Astrocyte (in vitro differentiated cells and primary cell): Measurements from ENCODE around the gene ORC1. TPM values are rescaled to one million over a fixed set of nuclear protein-coding genes. Genes with fewer than 3 reads are reported as not detected.

ENCODE experiments used
- DNase-seq: peaks from one replicate; pipeline ENCODE4 v3.0.0-alpha.2; 2010; ENCODE audit warnings: low read depth
- FAIRE-seq: peaks from 2 replicates; lab custom pipeline; 2011; peaks lifted over from hg19 to GRCh38; lab: Jason Lieb, UNC
- H2AFZ ChIP-seq: 2 replicates; pipeline ENCODE4 v1.6.0; 2012; ENCODE audit warnings: low read depth, low read length, inconsistent platforms
- H3K27ac ChIP-seq: 2 replicates; pipeline ENCODE4 v1.5.1; 2011; ENCODE audit warnings: low read depth, low read length, inconsistent platforms
- H3K27me3 ChIP-seq: 2 replicates; pipeline ENCODE4 v1.6.0; 2011; ENCODE audit warnings: low read length, inconsistent platforms; ENCODE audit not compliant: insufficient read depth
- H3K36me3 ChIP-seq: 2 replicates; pipeline ENCODE4 v1.5.1; 2011; ENCODE audit warnings: low read length, inconsistent platforms; ENCODE audit not compliant: insufficient read depth
- H3K4me1 ChIP-seq: 2 replicates; pipeline ENCODE4 v1.5.1; 2011; ENCODE audit warnings: low read length, inconsistent platforms; ENCODE audit not compliant: insufficient read depth
- H3K4me2 ChIP-seq: 2 replicates; pipeline ENCODE4 v1.6.0; 2012; ENCODE audit warnings: low read length, inconsistent platforms
- H3K4me3 ChIP-seq: 2 replicates; pipeline ENCODE4 v1.5.1; 2011; ENCODE audit warnings: low read depth, mild to moderate bottlenecking, low read length, inconsistent platforms; ENCODE audit not compliant: insufficient read depth
- H3K79me2 ChIP-seq: 2 replicates; pipeline ENCODE4 v1.6.0; 2012; ENCODE audit warnings: mild to moderate bottlenecking, low read length, inconsistent platforms; ENCODE audit not compliant: insufficient read depth
- H3K9ac ChIP-seq: 2 replicates; pipeline ENCODE4 v1.6.0; 2012; ENCODE audit warnings: mild to moderate bottlenecking, low read length, inconsistent platforms
- H3K9me3 ChIP-seq: 2 replicates; pipeline ENCODE4 v1.5.1; 2012; ENCODE audit warnings: low read depth, mild to moderate bottlenecking, low read length, inconsistent platforms; ENCODE audit not compliant: insufficient read depth
- H4K20me1 ChIP-seq: 2 replicates; pipeline ENCODE4 v1.6.0; 2012; ENCODE audit warnings: low read length, inconsistent platforms; ENCODE audit not compliant: insufficient read depth
- H3K27ac Mint-ChIP-seq: one replicate; pipeline ENCODE4 v1.8.0; 2021; ENCODE audit warnings: mild to moderate bottlenecking, mixed read lengths; ENCODE audit not compliant: unreplicated experiment
- H3K27me3 Mint-ChIP-seq: one replicate; pipeline ENCODE4 v1.8.0; 2021; ENCODE audit warnings: low read depth, mixed read lengths; ENCODE audit not compliant: unreplicated experiment
- H3K36me3 Mint-ChIP-seq: one replicate; pipeline ENCODE4 v1.8.0; 2021; ENCODE audit warnings: low read depth, mixed read lengths; ENCODE audit not compliant: unreplicated experiment
- H3K4me1 Mint-ChIP-seq: one replicate; pipeline ENCODE4 v1.8.0; 2021; ENCODE audit warnings: low read depth, mixed read lengths; ENCODE audit not compliant: unreplicated experiment
- H3K4me3 Mint-ChIP-seq: one replicate; pipeline ENCODE4 v1.8.0; 2021; ENCODE audit warnings: mild to moderate bottlenecking, moderate library complexity, mixed read lengths; ENCODE audit not compliant: unreplicated experiment
- H3K9me3 Mint-ChIP-seq: one replicate; pipeline ENCODE4 v1.8.0; 2021; ENCODE audit warnings: mild to moderate bottlenecking, mixed read lengths; ENCODE audit not compliant: unreplicated experiment
- EZH2 ChIP-seq: IDR thresholded peaks from 2 replicates; pipeline ENCODE4 v1.6.1; 2012; ENCODE audit warnings: mild to moderate bottlenecking, low read length, inconsistent platforms; ENCODE audit not compliant: insufficient read depth
- total RNA-seq: library from RNA; stranded (reverse); gene quantifications from 2 replicates; pipeline ENCODE4 v1.2.1, GENCODE V29; 2021
- TF ChIP-seq, protein P1 (sequence below): IDR thresholded peaks from 2 replicates; pipeline ENCODE4 v1.5.1; 2011; ENCODE audit warnings: low read depth, mild to moderate bottlenecking, inconsistent platforms, low read length, moderate library complexity; ENCODE audit not compliant: insufficient read depth

The ORC1 gene
- total RNA-seq, 1 donor from 2014 or later = 2.1 TPM

DNA sequence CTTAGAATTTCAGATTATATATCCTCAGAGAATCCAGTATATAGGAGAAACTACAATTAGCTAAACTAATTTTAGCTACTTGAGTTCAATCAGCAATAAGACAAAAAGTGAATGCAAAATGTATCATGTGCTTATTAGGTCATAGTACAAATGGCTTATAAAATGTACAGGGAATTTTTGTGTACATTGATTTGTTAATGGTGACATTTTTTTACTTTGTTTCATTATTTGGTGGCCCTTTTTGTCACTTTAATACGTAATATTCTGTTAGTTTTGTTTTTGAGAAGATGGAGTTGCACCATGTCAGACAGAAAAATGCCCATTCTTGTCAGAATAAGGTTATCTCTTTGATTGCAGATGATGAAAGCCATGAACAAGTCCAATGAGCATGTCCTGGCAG is 71.8 kb downstream of the ORC1 start:
- no peaks in the 10 kb centered on the region for H3K9me3 Mint-ChIP-seq
- no peak for FAIRE-seq

DNA sequence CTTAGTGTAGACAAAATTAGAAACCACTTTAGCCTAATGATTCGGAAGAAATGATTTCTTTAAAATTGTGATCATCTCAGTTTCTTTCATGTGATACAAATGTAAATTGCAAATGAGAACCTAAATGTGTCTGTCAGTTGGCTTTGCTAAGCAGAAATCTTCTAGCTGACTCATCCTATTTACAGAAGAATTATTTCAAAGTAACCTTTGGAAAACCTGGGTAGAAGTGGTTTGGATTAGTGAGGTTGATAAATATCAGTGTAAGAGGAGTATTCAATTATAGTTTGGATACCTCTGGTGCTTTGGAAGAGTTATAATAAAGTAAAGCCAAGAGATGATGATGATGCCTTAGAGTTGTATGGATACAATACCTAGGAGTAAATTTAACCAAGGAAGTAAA is 75.6 kb downstream of the ORC1 start:
- H2AFZ ChIP-seq = no peak overlapping the region
- no peak for FAIRE-seq
- no peak overlapping the region for H3K4me2 ChIP-seq
- H3K27me3 ChIP-seq = no peaks in the 10 kb centered on the region
- no peaks in the 10 kb centered on the region for H3K36me3 Mint-ChIP-seq
- H3K9me3 Mint-ChIP-seq = no peaks in the 10 kb centered on the region
- no peak for TF ChIP-seq EZH2
- TF ChIP-seq, protein P1, sequence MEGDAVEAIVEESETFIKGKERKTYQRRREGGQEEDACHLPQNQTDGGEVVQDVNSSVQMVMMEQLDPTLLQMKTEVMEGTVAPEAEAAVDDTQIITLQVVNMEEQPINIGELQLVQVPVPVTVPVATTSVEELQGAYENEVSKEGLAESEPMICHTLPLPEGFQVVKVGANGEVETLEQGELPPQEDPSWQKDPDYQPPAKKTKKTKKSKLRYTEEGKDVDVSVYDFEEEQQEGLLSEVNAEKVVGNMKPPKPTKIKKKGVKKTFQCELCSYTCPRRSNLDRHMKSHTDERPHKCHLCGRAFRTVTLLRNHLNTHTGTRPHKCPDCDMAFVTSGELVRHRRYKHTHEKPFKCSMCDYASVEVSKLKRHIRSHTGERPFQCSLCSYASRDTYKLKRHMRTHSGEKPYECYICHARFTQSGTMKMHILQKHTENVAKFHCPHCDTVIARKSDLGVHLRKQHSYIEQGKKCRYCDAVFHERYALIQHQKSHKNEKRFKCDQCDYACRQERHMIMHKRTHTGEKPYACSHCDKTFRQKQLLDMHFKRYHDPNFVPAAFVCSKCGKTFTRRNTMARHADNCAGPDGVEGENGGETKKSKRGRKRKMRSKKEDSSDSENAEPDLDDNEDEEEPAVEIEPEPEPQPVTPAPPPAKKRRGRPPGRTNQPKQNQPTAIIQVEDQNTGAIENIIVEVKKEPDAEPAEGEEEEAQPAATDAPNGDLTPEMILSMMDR = no peak
- no peaks in the 10 kb centered on the region for H3K9me3 ChIP-seq
- H4K20me1 ChIP-seq = no peaks in the 10 kb centered on the region
- no peaks in the 10 kb centered on the region for H3K27me3 Mint-ChIP-seq
- H3K27ac ChIP-seq = no peak overlapping the region
- H3K4me3 Mint-ChIP-seq = no peak overlapping the region
- peak; percentile 16 for DNase-seq
- no peaks in the 10 kb centered on the region for H3K79me2 ChIP-seq
- no peaks in the 10 kb centered on the region for H3K4me1 ChIP-seq
- H3K4me1 Mint-ChIP-seq = peaks cover 6% of the 10 kb centered on the region
- no peak overlapping the region for H3K27ac Mint-ChIP-seq
- H3K4me3 ChIP-seq = no peak overlapping the region
- no peaks in the 10 kb centered on the region for H3K36me3 ChIP-seq
- H3K9ac ChIP-seq = no peak overlapping the region

More for the DNA sequence above, 71.8 kb downstream of the ORC1 start:
- no peak overlapping the region for H3K4me2 ChIP-seq
- no peaks in the 10 kb centered on the region for H3K36me3 ChIP-seq
- H3K27me3 Mint-ChIP-seq = no peaks in the 10 kb centered on the region
- H3K36me3 Mint-ChIP-seq = peaks cover 4% of the 10 kb centered on the region
- no peak overlapping the region for H3K9ac ChIP-seq
- no peaks in the 10 kb centered on the region for H3K79me2 ChIP-seq
- H3K27ac Mint-ChIP-seq = no peak overlapping the region
- no peaks in the 10 kb centered on the region for H3K4me1 ChIP-seq
- peaks cover 6% of the 10 kb centered on the region for H3K4me1 Mint-ChIP-seq
- no peak for DNase-seq
- no peak overlapping the region for H3K4me3 ChIP-seq
- H2AFZ ChIP-seq = no peak overlapping the region
- H3K9me3 ChIP-seq = no peaks in the 10 kb centered on the region
- no peaks in the 10 kb centered on the region for H4K20me1 ChIP-seq
- no peak overlapping the region for H3K4me3 Mint-ChIP-seq
- TF ChIP-seq, protein P1 = no peak
- TF ChIP-seq EZH2 = no peak
- H3K27me3 ChIP-seq = no peaks in the 10 kb centered on the region
- no peak overlapping the region for H3K27ac ChIP-seq

DNA sequence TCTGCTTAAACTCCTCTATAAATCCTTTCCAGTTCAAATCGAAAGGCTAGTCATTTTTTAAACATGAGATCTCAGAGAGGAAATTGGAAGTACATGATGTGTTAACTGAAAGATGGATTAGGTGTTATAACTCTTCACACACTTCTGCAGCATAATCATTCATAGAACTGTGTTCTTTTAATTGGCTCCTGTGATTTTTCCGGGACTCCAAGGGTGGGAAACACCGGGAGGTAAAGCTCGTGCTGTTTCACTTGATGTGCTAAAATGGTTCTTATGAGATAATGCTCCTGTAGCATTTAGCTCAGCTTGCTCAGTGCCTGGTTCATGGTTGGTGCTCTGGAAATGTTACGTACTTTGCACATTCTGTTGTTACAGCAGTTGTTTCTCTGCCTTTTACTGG is 78.4 kb downstream of the ORC1 start:
- no peak overlapping the region for H3K27ac ChIP-seq
- H3K4me3 ChIP-seq = no peak overlapping the region
- H3K9me3 Mint-ChIP-seq = no peaks in the 10 kb centered on the region
- no peaks in the 10 kb centered on the region for H3K4me1 ChIP-seq
- H3K79me2 ChIP-seq = no peaks in the 10 kb centered on the region
- peaks cover 6% of the 10 kb centered on the region for H3K4me1 Mint-ChIP-seq
- no peak overlapping the region for H3K27ac Mint-ChIP-seq
- no peak overlapping the region for H3K4me3 Mint-ChIP-seq
- no peak overlapping the region for H3K4me2 ChIP-seq
- no peaks in the 10 kb centered on the region for H3K36me3 ChIP-seq
- DNase-seq = no peak
- no peak overlapping the region for H2AFZ ChIP-seq
- no peaks in the 10 kb centered on the region for H3K27me3 Mint-ChIP-seq
- H3K36me3 Mint-ChIP-seq = peaks cover 3% of the 10 kb centered on the region
- no peak overlapping the region for H3K9ac ChIP-seq
- no peaks in the 10 kb centered on the region for H3K9me3 ChIP-seq
- no peak for FAIRE-seq
- H4K20me1 ChIP-seq = no peaks in the 10 kb centered on the region
- no peak for TF ChIP-seq EZH2
- TF ChIP-seq, protein P1 = no peak
- no peaks in the 10 kb centered on the region for H3K27me3 ChIP-seq
